Measurements from ENCODE around the gene RGS5. TPM values are rescaled to one million over a fixed set of nuclear protein-coding genes. Genes with fewer than 3 reads are reported as not detected.
A peak's percentile ranks its signal among the peaks of the same experiment; 100 is the strongest.

RGS5 gene
- total and polyA plus RNA-seq, 2 experiments from 2014 or later, result 23.4 to 48.3 TPM

DNA sequence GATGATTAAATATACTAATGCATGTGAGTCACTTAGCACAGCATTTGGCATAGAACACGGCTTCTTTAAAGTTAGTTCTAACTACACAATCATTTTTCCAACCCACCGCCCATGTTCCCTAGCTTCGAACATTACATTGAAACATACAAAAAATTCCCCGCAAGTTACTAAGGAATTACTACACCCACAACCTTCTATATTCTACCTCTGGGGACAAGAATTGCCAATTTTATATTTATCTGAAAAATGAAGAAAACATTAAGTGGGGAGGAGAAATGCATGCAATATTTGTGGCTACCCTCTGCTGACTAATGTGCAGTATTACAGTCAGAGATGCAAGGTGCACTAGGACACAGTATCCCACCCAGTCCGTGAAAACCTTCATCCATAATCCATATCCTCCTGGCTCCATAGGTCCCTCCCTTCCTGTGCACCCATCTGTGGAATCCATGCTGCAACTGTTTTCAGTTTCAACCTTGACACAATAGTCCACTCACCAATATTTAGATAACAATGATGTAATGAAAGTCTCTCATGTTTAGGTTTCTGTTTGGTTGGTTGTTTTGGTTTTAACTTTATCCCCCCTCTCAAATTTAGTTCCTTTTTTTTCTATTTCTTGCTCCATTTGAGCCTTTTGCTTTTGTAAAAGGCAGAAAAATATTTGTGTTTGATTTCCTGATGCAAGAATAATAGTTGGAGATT, 31.6 kb downstream of the RGS5 start:
- TF ChIP-seq, protein P1, sequence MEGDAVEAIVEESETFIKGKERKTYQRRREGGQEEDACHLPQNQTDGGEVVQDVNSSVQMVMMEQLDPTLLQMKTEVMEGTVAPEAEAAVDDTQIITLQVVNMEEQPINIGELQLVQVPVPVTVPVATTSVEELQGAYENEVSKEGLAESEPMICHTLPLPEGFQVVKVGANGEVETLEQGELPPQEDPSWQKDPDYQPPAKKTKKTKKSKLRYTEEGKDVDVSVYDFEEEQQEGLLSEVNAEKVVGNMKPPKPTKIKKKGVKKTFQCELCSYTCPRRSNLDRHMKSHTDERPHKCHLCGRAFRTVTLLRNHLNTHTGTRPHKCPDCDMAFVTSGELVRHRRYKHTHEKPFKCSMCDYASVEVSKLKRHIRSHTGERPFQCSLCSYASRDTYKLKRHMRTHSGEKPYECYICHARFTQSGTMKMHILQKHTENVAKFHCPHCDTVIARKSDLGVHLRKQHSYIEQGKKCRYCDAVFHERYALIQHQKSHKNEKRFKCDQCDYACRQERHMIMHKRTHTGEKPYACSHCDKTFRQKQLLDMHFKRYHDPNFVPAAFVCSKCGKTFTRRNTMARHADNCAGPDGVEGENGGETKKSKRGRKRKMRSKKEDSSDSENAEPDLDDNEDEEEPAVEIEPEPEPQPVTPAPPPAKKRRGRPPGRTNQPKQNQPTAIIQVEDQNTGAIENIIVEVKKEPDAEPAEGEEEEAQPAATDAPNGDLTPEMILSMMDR (conservative IDR thresholded peaks at IDR 0.05; ENCODE audit: low read depth in 2 of 2), result peak; percentile 40 to 44
- TF ChIP-seq, protein P2, sequence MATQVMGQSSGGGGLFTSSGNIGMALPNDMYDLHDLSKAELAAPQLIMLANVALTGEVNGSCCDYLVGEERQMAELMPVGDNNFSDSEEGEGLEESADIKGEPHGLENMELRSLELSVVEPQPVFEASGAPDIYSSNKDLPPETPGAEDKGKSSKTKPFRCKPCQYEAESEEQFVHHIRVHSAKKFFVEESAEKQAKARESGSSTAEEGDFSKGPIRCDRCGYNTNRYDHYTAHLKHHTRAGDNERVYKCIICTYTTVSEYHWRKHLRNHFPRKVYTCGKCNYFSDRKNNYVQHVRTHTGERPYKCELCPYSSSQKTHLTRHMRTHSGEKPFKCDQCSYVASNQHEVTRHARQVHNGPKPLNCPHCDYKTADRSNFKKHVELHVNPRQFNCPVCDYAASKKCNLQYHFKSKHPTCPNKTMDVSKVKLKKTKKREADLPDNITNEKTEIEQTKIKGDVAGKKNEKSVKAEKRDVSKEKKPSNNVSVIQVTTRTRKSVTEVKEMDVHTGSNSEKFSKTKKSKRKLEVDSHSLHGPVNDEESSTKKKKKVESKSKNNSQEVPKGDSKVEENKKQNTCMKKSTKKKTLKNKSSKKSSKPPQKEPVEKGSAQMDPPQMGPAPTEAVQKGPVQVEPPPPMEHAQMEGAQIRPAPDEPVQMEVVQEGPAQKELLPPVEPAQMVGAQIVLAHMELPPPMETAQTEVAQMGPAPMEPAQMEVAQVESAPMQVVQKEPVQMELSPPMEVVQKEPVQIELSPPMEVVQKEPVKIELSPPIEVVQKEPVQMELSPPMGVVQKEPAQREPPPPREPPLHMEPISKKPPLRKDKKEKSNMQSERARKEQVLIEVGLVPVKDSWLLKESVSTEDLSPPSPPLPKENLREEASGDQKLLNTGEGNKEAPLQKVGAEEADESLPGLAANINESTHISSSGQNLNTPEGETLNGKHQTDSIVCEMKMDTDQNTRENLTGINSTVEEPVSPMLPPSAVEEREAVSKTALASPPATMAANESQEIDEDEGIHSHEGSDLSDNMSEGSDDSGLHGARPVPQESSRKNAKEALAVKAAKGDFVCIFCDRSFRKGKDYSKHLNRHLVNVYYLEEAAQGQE (IDR thresholded peaks at IDR 0.05; ENCODE audit: unreplicated experiment), result no peak
- no peaks in the 10 kb centered on the region for H4K20me1 ChIP-seq (replicated peaks; ENCODE audit: insufficient read depth)
- Mint-ChIP-seq H3K36me3 (ENCODE audit: low read depth) (no peaks in the 10 kb centered on the region), H3K27me3 (ENCODE audit: insufficient read depth, low read depth, poor library complexity) (no peaks in the 10 kb centered on the region), H3K4me3 (no peak overlapping the region), H3K4me1 (peaks cover 25% of the 10 kb centered on the region), H3K9me3 (no peaks in the 10 kb centered on the region), H3K27ac (no peak overlapping the region)
- no peak overlapping the region for H2AFZ ChIP-seq
- H3K36me3 ChIP-seq (ENCODE audit: insufficient read depth), result no peaks in the 10 kb centered on the region
- ATAC-seq, result peak; percentile 40; the same call in 1 of the 3 replicates
- H3K9me2 ChIP-seq (ENCODE audit: insufficient read depth), result no peaks in the 10 kb centered on the region
- peaks cover 20% of the 10 kb centered on the region; the same call in 1 of the 2 replicates for H3K4me1 ChIP-seq (ENCODE audit: insufficient read depth)
- peak; percentile 15 for DNase-seq (ENCODE audit: low spot score)
- no peak overlapping the region for H3K4me3 ChIP-seq
- H3F3A ChIP-seq (replicated peaks; ENCODE audit: low read depth), result no peaks in the 10 kb centered on the region
- H3K79me2 ChIP-seq (replicated peaks; ENCODE audit: insufficient read depth), result no peaks in the 10 kb centered on the region
- no peaks in the 10 kb centered on the region for H3K27me3 ChIP-seq (ENCODE audit: insufficient read depth)
- H3K4me2 ChIP-seq, result no peak overlapping the region
- no peak overlapping the region for H3K27ac ChIP-seq (ENCODE audit: low read depth)

DNA sequence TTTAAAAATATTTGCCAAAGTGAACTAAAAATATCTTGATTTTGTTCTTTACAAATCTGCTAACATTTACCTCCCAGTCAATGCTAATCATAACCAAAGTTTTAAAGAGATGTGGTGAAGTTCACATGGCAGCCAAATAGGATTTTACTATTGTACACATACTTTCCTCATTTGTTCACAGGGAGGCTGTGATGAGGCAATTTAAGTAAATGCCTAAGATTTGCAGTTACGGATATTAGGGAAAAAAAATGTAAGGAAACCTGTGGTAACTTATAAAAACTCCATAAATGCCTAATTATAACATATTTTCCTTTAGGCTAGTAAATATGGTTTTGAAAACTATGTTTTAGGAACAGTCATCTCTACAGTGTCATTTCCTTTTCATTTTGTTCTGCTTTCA, 32.4 kb downstream of the RGS5 start:
- H3K27ac ChIP-seq (ENCODE audit: low read depth), result no peak overlapping the region
- H3K79me2 ChIP-seq (replicated peaks; ENCODE audit: insufficient read depth), result no peaks in the 10 kb centered on the region
- H3K27ac Mint-ChIP-seq, result no peak overlapping the region
- H3K4me1 Mint-ChIP-seq, result peaks cover 30% of the 10 kb centered on the region
- H3K36me3 Mint-ChIP-seq (ENCODE audit: low read depth), result peaks cover 2% of the 10 kb centered on the region; the same call in 2 of the 3 replicates
- no peak overlapping the region for H3K4me3 ChIP-seq
- no peaks in the 10 kb centered on the region for H3K27me3 ChIP-seq (ENCODE audit: insufficient read depth)
- H2AFZ ChIP-seq, result no peak overlapping the region
- peaks cover 20% of the 10 kb centered on the region for H3K4me1 ChIP-seq (ENCODE audit: insufficient read depth)
- no peaks in the 10 kb centered on the region for H3K9me3 Mint-ChIP-seq
- H3K4me2 ChIP-seq, result no peak overlapping the region
- no peak for DNase-seq (ENCODE audit: low spot score)
- no peaks in the 10 kb centered on the region for H4K20me1 ChIP-seq (replicated peaks; ENCODE audit: insufficient read depth)
- no peak overlapping the region for H3K4me3 Mint-ChIP-seq
- H3K36me3 ChIP-seq (ENCODE audit: insufficient read depth), result no peaks in the 10 kb centered on the region
- no peak for ATAC-seq
- H3K9me2 ChIP-seq (ENCODE audit: insufficient read depth), result no peaks in the 10 kb centered on the region
- no peaks in the 10 kb centered on the region for H3K27me3 Mint-ChIP-seq (ENCODE audit: insufficient read depth, low read depth, poor library complexity)
- H3F3A ChIP-seq (replicated peaks; ENCODE audit: low read depth), result no peaks in the 10 kb centered on the region
- TF ChIP-seq, protein P3, sequence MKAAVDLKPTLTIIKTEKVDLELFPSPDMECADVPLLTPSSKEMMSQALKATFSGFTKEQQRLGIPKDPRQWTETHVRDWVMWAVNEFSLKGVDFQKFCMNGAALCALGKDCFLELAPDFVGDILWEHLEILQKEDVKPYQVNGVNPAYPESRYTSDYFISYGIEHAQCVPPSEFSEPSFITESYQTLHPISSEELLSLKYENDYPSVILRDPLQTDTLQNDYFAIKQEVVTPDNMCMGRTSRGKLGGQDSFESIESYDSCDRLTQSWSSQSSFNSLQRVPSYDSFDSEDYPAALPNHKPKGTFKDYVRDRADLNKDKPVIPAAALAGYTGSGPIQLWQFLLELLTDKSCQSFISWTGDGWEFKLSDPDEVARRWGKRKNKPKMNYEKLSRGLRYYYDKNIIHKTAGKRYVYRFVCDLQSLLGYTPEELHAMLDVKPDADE (IDR thresholded peaks at IDR 0.05), result no peak
- TF ChIP-seq STAT1 (IDR thresholded peaks at IDR 0.05; ENCODE audit: unreplicated experiment) (no peak), CREB1 (CRISPR knock-in tag; IDR thresholded peaks at IDR 0.05; ENCODE audit: low read depth) (no peak), ZNF114 (CRISPR knock-in tag; IDR thresholded peaks at IDR 0.05) (no peak)
- TF ChIP-seq, protein P4, sequence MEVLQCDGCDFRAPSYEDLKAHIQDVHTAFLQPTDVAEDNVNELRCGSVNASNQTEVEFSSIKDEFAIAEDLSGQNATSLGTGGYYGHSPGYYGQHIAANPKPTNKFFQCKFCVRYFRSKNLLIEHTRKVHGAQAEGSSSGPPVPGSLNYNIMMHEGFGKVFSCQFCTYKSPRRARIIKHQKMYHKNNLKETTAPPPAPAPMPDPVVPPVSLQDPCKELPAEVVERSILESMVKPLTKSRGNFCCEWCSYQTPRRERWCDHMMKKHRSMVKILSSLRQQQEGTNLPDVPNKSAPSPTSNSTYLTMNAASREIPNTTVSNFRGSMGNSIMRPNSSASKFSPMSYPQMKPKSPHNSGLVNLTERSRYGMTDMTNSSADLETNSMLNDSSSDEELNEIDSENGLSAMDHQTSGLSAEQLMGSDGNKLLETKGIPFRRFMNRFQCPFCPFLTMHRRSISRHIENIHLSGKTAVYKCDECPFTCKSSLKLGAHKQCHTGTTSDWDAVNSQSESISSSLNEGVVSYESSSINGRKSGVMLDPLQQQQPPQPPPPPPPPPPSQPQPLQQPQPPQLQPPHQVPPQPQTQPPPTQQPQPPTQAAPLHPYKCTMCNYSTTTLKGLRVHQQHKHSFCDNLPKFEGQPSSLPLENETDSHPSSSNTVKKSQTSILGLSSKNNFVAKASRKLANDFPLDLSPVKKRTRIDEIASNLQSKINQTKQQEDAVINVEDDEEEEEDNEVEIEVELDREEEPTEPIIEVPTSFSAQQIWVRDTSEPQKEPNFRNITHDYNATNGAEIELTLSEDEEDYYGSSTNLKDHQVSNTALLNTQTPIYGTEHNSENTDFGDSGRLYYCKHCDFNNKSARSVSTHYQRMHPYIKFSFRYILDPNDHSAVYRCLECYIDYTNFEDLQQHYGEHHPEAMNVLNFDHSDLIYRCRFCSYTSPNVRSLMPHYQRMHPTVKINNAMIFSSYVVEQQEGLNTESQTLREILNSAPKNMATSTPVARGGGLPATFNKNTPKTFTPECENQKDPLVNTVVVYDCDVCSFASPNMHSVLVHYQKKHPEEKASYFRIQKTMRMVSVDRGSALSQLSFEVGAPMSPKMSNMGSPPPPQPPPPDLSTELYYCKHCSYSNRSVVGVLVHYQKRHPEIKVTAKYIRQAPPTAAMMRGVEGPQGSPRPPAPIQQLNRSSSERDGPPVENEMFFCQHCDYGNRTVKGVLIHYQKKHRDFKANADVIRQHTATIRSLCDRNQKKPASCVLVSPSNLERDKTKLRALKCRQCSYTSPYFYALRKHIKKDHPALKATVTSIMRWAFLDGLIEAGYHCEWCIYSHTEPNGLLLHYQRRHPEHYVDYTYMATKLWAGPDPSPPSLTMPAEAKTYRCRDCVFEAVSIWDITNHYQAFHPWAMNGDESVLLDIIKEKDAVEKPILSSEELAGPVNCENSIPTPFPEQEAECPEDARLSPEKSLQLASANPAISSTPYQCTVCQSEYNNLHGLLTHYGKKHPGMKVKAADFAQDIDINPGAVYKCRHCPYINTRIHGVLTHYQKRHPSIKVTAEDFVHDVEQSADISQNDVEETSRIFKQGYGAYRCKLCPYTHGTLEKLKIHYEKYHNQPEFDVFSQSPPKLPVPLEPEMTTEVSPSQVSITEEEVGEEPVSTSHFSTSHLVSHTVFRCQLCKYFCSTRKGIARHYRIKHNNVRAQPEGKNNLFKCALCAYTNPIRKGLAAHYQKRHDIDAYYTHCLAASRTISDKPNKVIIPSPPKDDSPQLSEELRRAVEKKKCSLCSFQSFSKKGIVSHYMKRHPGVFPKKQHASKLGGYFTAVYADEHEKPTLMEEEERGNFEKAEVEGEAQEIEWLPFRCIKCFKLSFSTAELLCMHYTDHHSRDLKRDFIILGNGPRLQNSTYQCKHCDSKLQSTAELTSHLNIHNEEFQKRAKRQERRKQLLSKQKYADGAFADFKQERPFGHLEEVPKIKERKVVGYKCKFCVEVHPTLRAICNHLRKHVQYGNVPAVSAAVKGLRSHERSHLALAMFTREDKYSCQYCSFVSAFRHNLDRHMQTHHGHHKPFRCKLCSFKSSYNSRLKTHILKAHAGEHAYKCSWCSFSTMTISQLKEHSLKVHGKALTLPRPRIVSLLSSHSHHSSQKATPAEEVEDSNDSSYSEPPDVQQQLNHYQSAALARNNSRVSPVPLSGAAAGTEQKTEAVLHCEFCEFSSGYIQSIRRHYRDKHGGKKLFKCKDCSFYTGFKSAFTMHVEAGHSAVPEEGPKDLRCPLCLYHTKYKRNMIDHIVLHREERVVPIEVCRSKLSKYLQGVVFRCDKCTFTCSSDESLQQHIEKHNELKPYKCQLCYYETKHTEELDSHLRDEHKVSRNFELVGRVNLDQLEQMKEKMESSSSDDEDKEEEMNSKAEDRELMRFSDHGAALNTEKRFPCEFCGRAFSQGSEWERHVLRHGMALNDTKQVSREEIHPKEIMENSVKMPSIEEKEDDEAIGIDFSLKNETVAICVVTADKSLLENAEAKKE (CRISPR knock-in tag; IDR thresholded peaks at IDR 0.05), result no peak
